HEK293 (cell line): ENCODE data around the gene CBX7.
A peak's percentile ranks its signal among the peaks of the same experiment; 100 is the strongest.

Experiments used
- CTCF ChIA-PET: fragments of 350-600 bp; formaldehyde crosslinking; extraction: SDS; loops from one replicate; lab custom pipeline; 2021; ENCODE audit warnings: antibody characterized with exemption; lab: Yijun Ruan, JAX
- POLR2A ChIA-PET: fragments of 300-600 bp; formaldehyde crosslinking; extraction: SDS; loops from one replicate; lab custom pipeline; 2020; ENCODE audit warnings: antibody characterized with exemption, inconsistent platforms; lab: Yijun Ruan, JAX
- H3K27ac ChIP-seq: fragments of 200-500 bp; sonication (Bioruptor generic); 2 replicates; pipeline ENCODE4 v1.5.1; 2014; ENCODE audit warnings: low read depth, low read length, control low read depth, inconsistent platforms; ENCODE audit errors: extremely low read depth
- H3K36me3 ChIP-seq, 2 experiments: fragments of 200-500 bp in 1 of 2; sonication (Bioruptor generic) in 1 of 2; 1 replicate in 1 of 2; 2 replicates in 1 of 2; pipeline ENCODE4 v1.5.1; 2014 to 2017; ENCODE audit warnings: inconsistent platforms in 2 of 2, low read length in 2 of 2; ENCODE audit not compliant: control insufficient read depth in 2 of 2, insufficient read depth in 1 of 2
- H3K4me1 ChIP-seq: fragments of 200-500 bp; sonication (Bioruptor generic); 2 replicates; pipeline ENCODE4 v1.5.1; 2014; ENCODE audit warnings: mild to moderate bottlenecking, low read length, inconsistent platforms; ENCODE audit not compliant: control insufficient read depth, insufficient read depth
- H3K4me3 ChIP-seq: 2 replicates; pipeline ENCODE4 v1.5.1; 2011; ENCODE audit warnings: low read depth, mild to moderate bottlenecking, control low read depth, low read length, moderate library complexity
- H3K9me3 ChIP-seq: fragments of 200-500 bp; sonication (Bioruptor generic); 2 replicates; pipeline ENCODE4 v1.5.1; 2014; ENCODE audit warnings: low read depth, low read length, inconsistent platforms; ENCODE audit not compliant: control insufficient read depth, insufficient read depth
- BCL11B ChIP-seq: fragments of 450-650 bp; formaldehyde crosslinking; IDR thresholded peaks from 2 replicates; pipeline ENCODE4 v1.5.1; 2016; ENCODE audit warnings: low read depth, missing biosample characterization, missing genetic modification characterization
- IKZF3 ChIP-seq: fragments of 450-650 bp; IDR thresholded peaks from 2 replicates; pipeline ENCODE4 v1.5.0; 2018; ENCODE audit warnings: missing biosample characterization, mild to moderate bottlenecking, missing genetic modification characterization, moderate library complexity
- TRIM28 ChIP-seq: IDR thresholded peaks from 2 replicates; pipeline ENCODE4 v1.6.1; 2011; ENCODE audit warnings: low read length, control low read depth, borderline replicate concordance
- ZNF121 ChIP-seq: fragments of 450-650 bp; formaldehyde crosslinking; IDR thresholded peaks from 2 replicates; pipeline ENCODE4 v1.5.1; 2016; ENCODE audit warnings: missing biosample characterization, missing genetic modification characterization
- ZNF146 ChIP-seq: fragments of 450-650 bp; formaldehyde crosslinking; IDR thresholded peaks from 2 replicates; pipeline ENCODE4 v1.5.1; 2016; ENCODE audit warnings: missing biosample characterization, missing genetic modification characterization
- ZNF148 ChIP-seq: fragments of 450-650 bp; formaldehyde crosslinking; IDR thresholded peaks from 2 replicates; pipeline ENCODE4 v1.5.0; 2017; ENCODE audit warnings: missing biosample characterization, missing genetic modification characterization, borderline replicate concordance
- ZNF184 ChIP-seq: fragments of 450-650 bp; IDR thresholded peaks from 2 replicates; pipeline ENCODE4 v1.5.1; 2018; ENCODE audit warnings: missing biosample characterization, mild to moderate bottlenecking, missing genetic modification characterization
- ZNF416 ChIP-seq: fragments of 450-650 bp; formaldehyde crosslinking; IDR thresholded peaks from 2 replicates; pipeline ENCODE4 v1.5.1; 2016; ENCODE audit warnings: missing biosample characterization, missing genetic modification characterization
- ZNF473 ChIP-seq: fragments of 450-650 bp; formaldehyde crosslinking; IDR thresholded peaks from 2 replicates; pipeline ENCODE4 v1.5.1; 2017; ENCODE audit warnings: missing biosample characterization, missing genetic modification characterization
- ZNF510 ChIP-seq: fragments of 450-650 bp; formaldehyde crosslinking; IDR thresholded peaks from 2 replicates; pipeline ENCODE4 v1.5.1; 2018; ENCODE audit warnings: mild to moderate bottlenecking, missing genetic modification characterization, missing biosample characterization; ENCODE audit not compliant: insufficient replicate concordance
- ZNF514 ChIP-seq: fragments of 450-650 bp; formaldehyde crosslinking; IDR thresholded peaks from 2 replicates; pipeline ENCODE4 v1.5.1; 2016; ENCODE audit warnings: missing biosample characterization, missing genetic modification characterization
- ZNF530 ChIP-seq: fragments of 450-650 bp; formaldehyde crosslinking; IDR thresholded peaks from 2 replicates; pipeline ENCODE4 v1.5.1; 2016; ENCODE audit warnings: low read depth, missing biosample characterization, missing genetic modification characterization
- ZNF558 ChIP-seq: fragments of 450-650 bp; formaldehyde crosslinking; IDR thresholded peaks from 2 replicates; pipeline ENCODE4 v1.5.1; 2016; ENCODE audit warnings: missing biosample characterization, missing genetic modification characterization
- ZNF707 ChIP-seq: fragments of 450-650 bp; formaldehyde crosslinking; IDR thresholded peaks from 2 replicates; pipeline ENCODE4 v1.5.1; 2016; ENCODE audit warnings: missing biosample characterization, missing genetic modification characterization
- ZXDB ChIP-seq: fragments of 450-650 bp; formaldehyde crosslinking; IDR thresholded peaks from 2 replicates; pipeline ENCODE4 v1.5.1; 2016; ENCODE audit warnings: missing biosample characterization, missing genetic modification characterization
- TF ChIP-seq, protein P1 (sequence below): fragments of 450-650 bp; formaldehyde crosslinking; IDR thresholded peaks from 2 replicates; pipeline ENCODE4 v1.5.1; 2016; ENCODE audit warnings: missing biosample characterization, missing genetic modification characterization, borderline replicate concordance
- TF ChIP-seq, protein P2 (sequence below): fragments of 450-650 bp; IDR thresholded peaks from 2 replicates; pipeline ENCODE4 v1.5.1; 2018; ENCODE audit warnings: missing biosample characterization, missing genetic modification characterization
- TF ChIP-seq, protein P3 (sequence below): fragments of 450-650 bp; formaldehyde crosslinking; optimal IDR thresholded peaks from 2 replicates; pipeline ENCODE3; 2016; ENCODE audit warnings: missing biosample characterization, mild to moderate bottlenecking, missing genetic modification characterization

The CBX7 gene

GRCh38 chr22:39179401-39179827 is 26.9 kb upstream of the CBX7 start:
- ChIA-PET POLR2A (interaction anchor here (0.5 to 1.3 kb wide), 4 partner anchors 65 to 141 kb away, joined by 3 to 4 read pairs (median 3); no protein-coding TSS in a partner anchor), CTCF (interaction anchor here (0.6 to 1.8 kb wide), 6 partner anchors 8 to 410 kb away, joined by 3 to 10 read pairs (median 3); no protein-coding TSS in a partner anchor)
- Histone ChIP-seq H3K9me3 (no peaks in the 10 kb centered on the region), H3K4me1 (peaks cover 6% of the 10 kb centered on the region), H3K36me3 (no peaks in the 10 kb centered on the region), H3K27ac (no peak overlapping the region), H3K4me3 (no peak overlapping the region)
- TF ChIP-seq ZNF184 (tag by site-specific recombination) (no peak), ZNF707 (tag by site-specific recombination) (no peak), ZNF514 (no peak), ZNF416 (tag by site-specific recombination) (no peak)
- TF ChIP-seq, protein P1, sequence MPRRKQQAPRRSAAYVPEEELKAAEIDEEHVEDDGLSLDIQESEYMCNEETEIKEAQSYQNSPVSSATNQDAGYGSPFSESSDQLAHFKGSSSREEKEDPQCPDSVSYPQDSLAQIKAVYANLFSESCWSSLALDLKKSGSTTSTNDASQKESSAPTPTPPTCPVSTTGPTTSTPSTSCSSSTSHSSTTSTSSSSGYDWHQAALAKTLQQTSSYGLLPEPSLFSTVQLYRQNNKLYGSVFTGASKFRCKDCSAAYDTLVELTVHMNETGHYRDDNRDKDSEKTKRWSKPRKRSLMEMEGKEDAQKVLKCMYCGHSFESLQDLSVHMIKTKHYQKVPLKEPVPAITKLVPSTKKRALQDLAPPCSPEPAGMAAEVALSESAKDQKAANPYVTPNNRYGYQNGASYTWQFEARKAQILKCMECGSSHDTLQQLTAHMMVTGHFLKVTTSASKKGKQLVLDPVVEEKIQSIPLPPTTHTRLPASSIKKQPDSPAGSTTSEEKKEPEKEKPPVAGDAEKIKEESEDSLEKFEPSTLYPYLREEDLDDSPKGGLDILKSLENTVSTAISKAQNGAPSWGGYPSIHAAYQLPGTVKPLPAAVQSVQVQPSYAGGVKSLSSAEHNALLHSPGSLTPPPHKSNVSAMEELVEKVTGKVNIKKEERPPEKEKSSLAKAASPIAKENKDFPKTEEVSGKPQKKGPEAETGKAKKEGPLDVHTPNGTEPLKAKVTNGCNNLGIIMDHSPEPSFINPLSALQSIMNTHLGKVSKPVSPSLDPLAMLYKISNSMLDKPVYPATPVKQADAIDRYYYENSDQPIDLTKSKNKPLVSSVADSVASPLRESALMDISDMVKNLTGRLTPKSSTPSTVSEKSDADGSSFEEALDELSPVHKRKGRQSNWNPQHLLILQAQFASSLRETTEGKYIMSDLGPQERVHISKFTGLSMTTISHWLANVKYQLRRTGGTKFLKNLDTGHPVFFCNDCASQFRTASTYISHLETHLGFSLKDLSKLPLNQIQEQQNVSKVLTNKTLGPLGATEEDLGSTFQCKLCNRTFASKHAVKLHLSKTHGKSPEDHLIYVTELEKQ (tag by site-specific recombination), result no peak
- TF ChIP-seq, protein P2, sequence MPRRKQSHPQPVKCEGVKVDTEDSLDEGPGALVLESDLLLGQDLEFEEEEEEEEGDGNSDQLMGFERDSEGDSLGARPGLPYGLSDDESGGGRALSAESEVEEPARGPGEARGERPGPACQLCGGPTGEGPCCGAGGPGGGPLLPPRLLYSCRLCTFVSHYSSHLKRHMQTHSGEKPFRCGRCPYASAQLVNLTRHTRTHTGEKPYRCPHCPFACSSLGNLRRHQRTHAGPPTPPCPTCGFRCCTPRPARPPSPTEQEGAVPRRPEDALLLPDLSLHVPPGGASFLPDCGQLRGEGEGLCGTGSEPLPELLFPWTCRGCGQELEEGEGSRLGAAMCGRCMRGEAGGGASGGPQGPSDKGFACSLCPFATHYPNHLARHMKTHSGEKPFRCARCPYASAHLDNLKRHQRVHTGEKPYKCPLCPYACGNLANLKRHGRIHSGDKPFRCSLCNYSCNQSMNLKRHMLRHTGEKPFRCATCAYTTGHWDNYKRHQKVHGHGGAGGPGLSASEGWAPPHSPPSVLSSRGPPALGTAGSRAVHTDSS (tag by site-specific recombination), result no peak

DNA sequence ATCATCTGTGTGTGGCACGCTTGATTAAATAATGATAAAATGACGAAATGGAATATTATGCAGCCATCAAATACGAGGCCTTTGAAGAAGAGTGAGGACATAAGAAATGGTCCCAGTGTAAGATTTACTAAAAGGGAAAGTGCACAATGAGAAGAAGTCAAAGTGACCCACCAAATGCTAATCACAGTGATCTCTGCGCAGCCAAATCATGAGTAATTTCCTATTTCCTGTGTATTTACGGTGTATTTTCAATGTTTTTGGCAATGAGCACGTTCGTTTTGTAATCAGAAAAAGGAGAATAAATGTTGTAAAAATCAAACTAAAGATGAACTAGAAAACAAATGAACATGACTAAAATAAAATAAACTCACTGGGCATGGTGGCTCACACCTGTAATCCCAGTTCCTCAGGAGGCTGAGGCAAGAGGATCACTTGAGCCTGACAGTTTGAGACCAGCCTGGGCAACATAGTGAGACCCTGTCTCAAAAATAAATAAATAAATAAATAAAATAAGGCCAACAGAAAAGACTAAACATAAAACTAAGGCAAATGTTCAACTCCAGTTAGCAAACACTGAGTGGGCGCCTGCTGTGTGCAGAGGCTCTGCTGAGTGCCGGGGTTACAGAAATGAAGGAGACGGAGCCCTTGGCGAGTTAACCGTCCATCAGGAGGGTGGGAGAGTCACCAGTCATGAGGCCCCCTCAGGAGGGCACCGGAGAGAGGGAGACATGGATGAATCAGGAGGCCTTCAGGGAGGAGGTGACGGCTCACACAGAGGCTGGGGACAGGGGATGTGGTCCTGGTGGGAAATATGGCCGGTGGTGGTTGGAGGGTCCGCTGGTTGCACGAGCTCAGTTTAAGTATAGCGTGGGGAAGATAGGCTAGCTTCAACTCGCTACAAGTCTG is 26.0 kb upstream of the CBX7 start:
- no peaks in the 10 kb centered on the region for H3K36me3 ChIP-seq
- H3K27ac ChIP-seq, result no peak overlapping the region
- TF ChIP-seq ZNF473 (tag by site-specific recombination), result no peak
- TF ChIP-seq ZXDB (tag by site-specific recombination), result no peak
- TF ChIP-seq ZNF510 (tag by site-specific recombination), result no peak
- TF ChIP-seq TRIM28, result no peak
- TF ChIP-seq ZNF146 (tag by site-specific recombination), result peak; percentile 75
- TF ChIP-seq IKZF3 (tag by site-specific recombination), result no peak
- TF ChIP-seq ZNF148 (tag by site-specific recombination), result no peak
- no peak for TF ChIP-seq BCL11B
- TF ChIP-seq ZNF558 (tag by site-specific recombination), result no peak
- no peak for TF ChIP-seq ZNF530 (tag by site-specific recombination)
- TF ChIP-seq, protein P3, sequence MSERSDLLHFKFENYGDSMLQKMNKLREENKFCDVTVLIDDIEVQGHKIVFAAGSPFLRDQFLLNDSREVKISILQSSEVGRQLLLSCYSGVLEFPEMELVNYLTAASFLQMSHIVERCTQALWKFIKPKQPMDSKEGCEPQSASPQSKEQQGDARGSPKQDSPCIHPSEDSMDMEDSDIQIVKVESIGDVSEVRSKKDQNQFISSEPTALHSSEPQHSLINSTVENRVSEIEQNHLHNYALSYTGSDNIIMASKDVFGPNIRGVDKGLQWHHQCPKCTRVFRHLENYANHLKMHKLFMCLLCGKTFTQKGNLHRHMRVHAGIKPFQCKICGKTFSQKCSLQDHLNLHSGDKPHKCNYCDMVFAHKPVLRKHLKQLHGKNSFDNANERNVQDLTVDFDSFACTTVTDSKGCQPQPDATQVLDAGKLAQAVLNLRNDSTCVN, result no peak
- TF ChIP-seq ZNF121 (tag by site-specific recombination), result peak; percentile 79; the same call in 1 of the 2 replicates
- TF ChIP-seq, all 188 proteins: peak for 2
- H3K4me3 ChIP-seq, result no peak overlapping the region
- POLR2A ChIA-PET, result interaction anchor here (1.3 kb wide), 1 partner anchor 133 kb away, joined by 4 read pairs; no protein-coding TSS in a partner anchor
- H3K4me1 ChIP-seq, result peaks cover 10% of the 10 kb centered on the region
- CTCF ChIA-PET, result interaction anchor here (0.6 to 1.8 kb wide), 4 partner anchors 7 to 409 kb away, joined by 3 to 10 read pairs (median 4); no protein-coding TSS in a partner anchor
- no peaks in the 10 kb centered on the region for H3K9me3 ChIP-seq
